GM23248 (cell line): Measurements from ENCODE around the gene DENND4C.
"Not testable (repeated sequence)": the region's sequence is repeated elsewhere in the genome, so short reads cannot be mapped to it uniquely, and the experiment has no call there.

Source experiments
- EZH2 ChIP-seq: fragments of 200-600 bp; sonication (generic); IDR thresholded peaks from 2 replicates; pipeline ENCODE4 v1.6.1; 2018; ENCODE audit warnings: antibody characterized with exemption, mild to moderate bottlenecking; ENCODE audit not compliant: insufficient read depth, poor library complexity, severe bottlenecking
- EZH2phosphoT487 ChIP-seq: fragments of 200-600 bp; sonication (generic); IDR thresholded peaks from 2 replicates; pipeline ENCODE4 v1.6.1; 2018; ENCODE audit warnings: antibody characterized with exemption, moderate library complexity, mild to moderate bottlenecking, low read depth; ENCODE audit not compliant: insufficient read depth

GRCh38 chr9:19389539-19389938 is 159.0 kb downstream of the DENND4C start:
- TF ChIP-seq EZH2phosphoT487, EZH2: not testable (repeated sequence)
